ENCODE data around the gene GMIP. TPM values are rescaled to one million over a fixed set of nuclear protein-coding genes. Genes with fewer than 3 reads are reported as not detected.

Gene GMIP
- total RNA-seq, 1 experiment from 2014 or later: 4.4 TPM

Other genes starting within 250 kb of the GMIP start
- gene GATAD2A, start 238.0 kb downstream of the GMIP start, total RNA-seq (2014; rRNA removed; shearing (Covaris generic)): 10.9 and 30.5 TPM in 2 replicates
- 0.54 and 1.3 TPM in 2 replicates for gene TSSK6, start 128.1 kb downstream of the GMIP start, total RNA-seq (2014; rRNA removed; shearing (Covaris generic))
- 76.8 and 89.2 TPM in 2 replicates for gene NDUFA13, start 127.4 kb downstream of the GMIP start, total RNA-seq (2014; rRNA removed; shearing (Covaris generic))
- 0.10 TPM in 1 of 2 replicates, not detected in the other for gene YJEFN3, start 114.7 kb downstream of the GMIP start, total RNA-seq (2014; rRNA removed; shearing (Covaris generic))
- 0.08 and 0.23 TPM in 2 replicates for gene CILP2, start 105.4 kb downstream of the GMIP start, total RNA-seq (2014; rRNA removed; shearing (Covaris generic))
- gene PBX4, start 25.0 kb downstream of the GMIP start, total RNA-seq (2014; rRNA removed; shearing (Covaris generic)): 0.10 TPM in 1 of 2 replicates, not detected in the other
- 0.16 and 0.72 TPM in 2 replicates for gene LPAR2, start 15.4 kb downstream of the GMIP start, total RNA-seq (2014; rRNA removed; shearing (Covaris generic))
- gene ATP13A1, start 20.0 kb upstream of the GMIP start, total RNA-seq (2014; rRNA removed; shearing (Covaris generic)): 39.6 and 49.4 TPM in 2 replicates
- 10.3 and 14.4 TPM in 2 replicates for gene ZNF101, start 25.2 kb upstream of the GMIP start, total RNA-seq (2014; rRNA removed; shearing (Covaris generic))
- 3.0 and 3.2 TPM in 2 replicates for gene ZNF14, start 89.5 kb upstream of the GMIP start, total RNA-seq (2014; rRNA removed; shearing (Covaris generic))
- gene ZNF506, start 178.1 kb upstream of the GMIP start, total RNA-seq (2014; rRNA removed; shearing (Covaris generic)): 15.1 and 18.1 TPM in 2 replicates
- 2.6 and 5.7 TPM in 2 replicates for gene ZNF253, start 222.2 kb upstream of the GMIP start, total RNA-seq (2014; rRNA removed; shearing (Covaris generic))